ENCODE measurements around the gene IDUA. TPM values are rescaled to one million over a fixed set of nuclear protein-coding genes. Genes with fewer than 3 reads are reported as not detected.

The IDUA gene
- total RNA-seq, 1 donor from 2014 or later: 32.9 TPM

DNA sequence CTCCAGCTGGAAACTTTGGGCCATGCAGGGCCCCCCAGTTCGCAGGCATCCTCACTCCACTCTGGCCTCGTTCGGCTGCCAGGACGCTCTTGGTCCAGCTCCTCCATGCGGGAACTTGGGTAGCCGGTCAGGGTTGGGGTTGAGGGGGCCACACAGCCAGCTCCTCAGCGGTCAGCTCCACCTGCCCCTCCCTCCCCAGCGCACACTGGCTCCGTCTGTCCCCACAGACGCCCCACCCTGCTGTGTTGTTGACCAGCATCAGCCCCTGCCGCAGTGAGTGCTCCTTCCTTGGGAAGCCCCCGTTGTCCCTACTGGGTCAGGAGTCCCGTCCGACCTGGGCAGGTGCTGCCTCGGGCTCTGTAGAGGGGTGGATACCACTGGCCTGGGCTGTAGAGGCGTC is 30.4 kb downstream of the IDUA start:
- no peak for DNase-seq
- Mint-ChIP-seq H3K9me3 (no peaks in the 10 kb centered on the region), H3K4me3 (no peak overlapping the region), H3K36me3 (ENCODE audit: low read depth) (no peaks in the 10 kb centered on the region), H3K4me1 (peaks cover 17% of the 10 kb centered on the region), H3K27ac (no peak overlapping the region), H3K27me3 (no peaks in the 10 kb centered on the region)
- intact Hi-C loops (cut with micrococcal nuclease): no loop called here
- no peak for ATAC-seq (ENCODE audit: low read depth)
- ChIA-PET CTCF (no interaction called here), POLR2A (no interaction called here)
- TF ChIP-seq, protein P1, sequence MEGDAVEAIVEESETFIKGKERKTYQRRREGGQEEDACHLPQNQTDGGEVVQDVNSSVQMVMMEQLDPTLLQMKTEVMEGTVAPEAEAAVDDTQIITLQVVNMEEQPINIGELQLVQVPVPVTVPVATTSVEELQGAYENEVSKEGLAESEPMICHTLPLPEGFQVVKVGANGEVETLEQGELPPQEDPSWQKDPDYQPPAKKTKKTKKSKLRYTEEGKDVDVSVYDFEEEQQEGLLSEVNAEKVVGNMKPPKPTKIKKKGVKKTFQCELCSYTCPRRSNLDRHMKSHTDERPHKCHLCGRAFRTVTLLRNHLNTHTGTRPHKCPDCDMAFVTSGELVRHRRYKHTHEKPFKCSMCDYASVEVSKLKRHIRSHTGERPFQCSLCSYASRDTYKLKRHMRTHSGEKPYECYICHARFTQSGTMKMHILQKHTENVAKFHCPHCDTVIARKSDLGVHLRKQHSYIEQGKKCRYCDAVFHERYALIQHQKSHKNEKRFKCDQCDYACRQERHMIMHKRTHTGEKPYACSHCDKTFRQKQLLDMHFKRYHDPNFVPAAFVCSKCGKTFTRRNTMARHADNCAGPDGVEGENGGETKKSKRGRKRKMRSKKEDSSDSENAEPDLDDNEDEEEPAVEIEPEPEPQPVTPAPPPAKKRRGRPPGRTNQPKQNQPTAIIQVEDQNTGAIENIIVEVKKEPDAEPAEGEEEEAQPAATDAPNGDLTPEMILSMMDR (IDR thresholded peaks at IDR 0.05): no peak

DNA sequence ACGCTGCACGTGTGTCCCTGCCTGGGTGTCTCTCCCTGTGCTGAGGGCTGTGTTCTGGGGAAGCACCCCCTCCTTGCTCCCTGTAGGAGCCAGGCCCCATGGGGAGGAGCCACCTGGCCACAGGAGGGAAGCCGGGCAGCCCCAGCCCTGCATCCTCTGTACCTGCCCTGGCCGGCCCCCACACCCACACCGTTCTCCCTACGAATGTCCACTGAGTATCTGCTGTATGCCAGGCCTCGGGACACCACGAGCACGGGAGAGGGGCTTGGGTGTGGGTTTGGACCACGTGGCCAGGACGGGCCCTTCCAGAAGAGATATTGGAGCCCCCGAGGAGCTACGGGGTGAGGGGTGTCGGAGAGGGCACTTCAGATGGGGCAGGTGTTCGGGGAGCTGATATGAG is 30.9 kb downstream of the IDUA start:
- ChIA-PET CTCF (no interaction called here), POLR2A (no interaction called here)
- H3K4me1 Mint-ChIP-seq: peaks cover 17% of the 10 kb centered on the region
- no peak overlapping the region for H3K4me3 Mint-ChIP-seq
- no peak for DNase-seq
- no peaks in the 10 kb centered on the region for H3K27me3 Mint-ChIP-seq
- no peaks in the 10 kb centered on the region for H3K36me3 Mint-ChIP-seq (ENCODE audit: low read depth)
- TF ChIP-seq, protein P1 (IDR thresholded peaks at IDR 0.05): no peak
- H3K9me3 Mint-ChIP-seq: no peaks in the 10 kb centered on the region
- intact Hi-C loops (cut with micrococcal nuclease): no loop called here
- ATAC-seq (ENCODE audit: low read depth): no peak
- no peak overlapping the region for H3K27ac Mint-ChIP-seq

DNA sequence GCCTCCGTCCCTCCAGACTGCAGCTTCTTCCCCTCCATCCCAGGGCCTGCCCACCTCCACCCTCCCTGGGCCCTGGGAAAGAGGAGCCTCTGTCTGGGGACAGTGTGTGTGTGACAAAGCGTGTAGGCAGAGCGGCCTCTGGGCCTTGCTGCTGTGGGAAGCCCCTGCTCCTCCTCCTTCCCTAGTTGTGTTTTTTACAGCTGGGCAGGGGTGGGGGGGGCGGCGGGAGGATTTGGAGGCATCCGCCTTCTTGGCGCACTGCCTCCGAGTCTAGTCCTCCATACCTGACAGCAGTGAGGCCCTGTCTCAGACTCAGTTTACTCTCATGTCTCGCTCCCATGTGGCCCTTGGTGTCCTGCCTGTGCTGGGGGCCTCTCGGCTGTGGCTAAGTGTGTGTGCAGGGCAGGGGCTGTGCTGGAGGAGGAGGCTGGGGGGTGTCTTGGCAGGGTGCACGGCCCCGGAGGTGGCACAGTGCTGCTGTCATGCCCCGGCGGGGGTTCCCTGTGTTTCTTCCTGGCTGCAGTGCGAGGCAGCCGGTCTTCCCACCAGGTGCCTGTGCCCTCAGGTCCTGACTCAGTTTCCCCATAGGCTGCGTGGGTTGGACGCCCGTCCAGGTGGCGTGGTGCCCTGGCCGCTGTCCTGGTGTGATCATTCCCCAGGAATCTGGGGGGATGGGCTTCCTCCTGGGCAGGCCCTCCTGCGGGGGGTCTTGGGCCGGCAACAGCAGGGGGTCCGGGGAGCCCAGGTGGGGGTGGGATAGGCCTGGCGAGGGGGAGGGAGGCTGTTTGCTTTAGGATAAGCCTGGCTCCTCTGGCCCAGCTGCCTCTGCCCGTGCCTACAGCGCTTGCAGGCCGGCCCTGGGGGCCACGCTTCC is 31.5 kb downstream of the IDUA start:
- H3K36me3 Mint-ChIP-seq (ENCODE audit: low read depth): no peaks in the 10 kb centered on the region
- H3K4me1 Mint-ChIP-seq: peaks cover 17% of the 10 kb centered on the region
- CTCF ChIA-PET: no interaction called here
- DNase-seq (no peak), ATAC-seq (ENCODE audit: low read depth) (no peak)
- POLR2A ChIA-PET: no interaction called here
- H3K27me3 Mint-ChIP-seq: no peaks in the 10 kb centered on the region
- H3K27ac Mint-ChIP-seq: no peak overlapping the region
- intact Hi-C loops (cut with micrococcal nuclease): no loop called here
- H3K4me3 Mint-ChIP-seq: no peak overlapping the region
- no peaks in the 10 kb centered on the region for H3K9me3 Mint-ChIP-seq
- TF ChIP-seq, protein P1 (IDR thresholded peaks at IDR 0.05): no peak

DNA sequence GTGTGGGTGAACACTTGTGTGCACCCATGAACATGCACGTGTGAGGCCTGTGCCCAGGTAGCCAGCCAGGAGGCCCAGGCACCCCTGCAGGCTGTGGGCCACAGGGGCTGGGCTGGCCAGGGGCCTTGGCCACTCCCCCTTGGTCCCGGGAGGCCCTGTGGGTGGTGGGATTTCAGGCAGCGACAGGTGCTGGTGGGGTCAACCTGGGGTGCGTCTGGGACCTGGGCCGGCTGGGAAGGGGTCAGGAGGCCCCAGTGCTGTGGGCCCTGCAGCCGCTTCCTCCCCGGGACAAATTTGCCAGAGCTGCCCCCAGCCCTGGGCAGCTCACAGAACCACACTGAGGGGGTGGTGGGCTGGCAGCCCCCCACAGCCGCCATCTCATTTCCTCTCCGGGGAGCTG is 32.5 kb downstream of the IDUA start:
- ChIA-PET CTCF (no interaction called here), POLR2A (no interaction called here)
- intact Hi-C loops (cut with micrococcal nuclease): no loop called here
- Mint-ChIP-seq H3K36me3 (ENCODE audit: low read depth) (no peaks in the 10 kb centered on the region), H3K9me3 (no peaks in the 10 kb centered on the region), H3K4me1 (peaks cover 17% of the 10 kb centered on the region), H3K4me3 (no peak overlapping the region), H3K27ac (no peak overlapping the region), H3K27me3 (no peaks in the 10 kb centered on the region)
- DNase-seq (no peak), ATAC-seq (ENCODE audit: low read depth) (no peak)
- TF ChIP-seq, protein P1 (IDR thresholded peaks at IDR 0.05): no peak

DNA sequence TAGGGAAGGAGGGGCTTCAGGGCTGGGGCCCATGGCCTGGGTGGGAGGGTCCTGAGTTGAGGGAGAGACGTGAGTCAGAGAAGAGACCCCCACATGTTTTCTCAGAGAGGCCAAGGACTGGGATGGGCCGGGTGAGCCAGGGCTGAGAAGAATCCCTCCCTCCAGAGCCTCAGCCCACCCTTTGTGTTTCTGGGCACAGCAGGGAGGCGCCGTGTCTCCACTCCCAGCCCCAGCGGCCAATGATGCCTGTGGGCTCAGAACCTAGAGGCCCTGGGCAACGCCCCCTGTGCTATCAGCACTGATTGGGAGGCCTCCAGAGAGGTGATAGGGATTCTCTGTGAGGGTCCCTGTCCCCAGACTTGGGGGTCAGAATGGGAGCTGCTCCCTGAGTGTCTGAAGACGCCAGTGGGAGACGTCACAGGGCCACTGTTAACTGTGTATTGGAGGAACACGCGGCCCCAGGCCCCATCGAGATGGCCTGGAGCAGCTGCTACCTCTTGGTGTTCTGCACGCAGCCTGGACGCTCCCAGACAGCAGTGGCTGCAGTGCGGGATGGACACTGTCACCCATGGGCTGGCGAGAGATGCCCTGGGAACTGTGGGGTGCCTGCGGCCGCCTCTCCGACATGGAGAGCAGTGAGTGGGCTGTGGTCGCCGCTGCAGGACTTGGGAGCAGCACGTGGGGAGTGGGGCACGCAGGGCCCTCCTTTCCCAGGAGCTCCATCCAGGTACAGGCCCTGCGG is 33.1 kb downstream of the IDUA start:
- peaks cover 17% of the 10 kb centered on the region for H3K4me1 Mint-ChIP-seq
- TF ChIP-seq, protein P1 (IDR thresholded peaks at IDR 0.05): no peak
- intact Hi-C loops (cut with micrococcal nuclease): no loop called here
- DNase-seq (no peak), ATAC-seq (ENCODE audit: low read depth) (no peak)
- H3K27ac Mint-ChIP-seq: no peak overlapping the region
- H3K36me3 Mint-ChIP-seq (ENCODE audit: low read depth): no peaks in the 10 kb centered on the region
- no peaks in the 10 kb centered on the region for H3K27me3 Mint-ChIP-seq
- ChIA-PET POLR2A (interaction anchor here (0.7 kb wide), 1 partner anchor 269 kb away, joined by 6 read pairs; no protein-coding TSS in a partner anchor), CTCF (no interaction called here)
- H3K9me3 Mint-ChIP-seq: no peaks in the 10 kb centered on the region
- no peak overlapping the region for H3K4me3 Mint-ChIP-seq
